Right ventricle myocardium inferior (tissue), 1 donor: ENCODE data around the gene TMTC2. TPM values are rescaled to one million over a fixed set of nuclear protein-coding genes. Genes with fewer than 3 reads are reported as not detected.

Experiments used
- ATAC-seq: fragments of 200-7000 bp; cut with Tn5 transposase; one replicate; pipeline ENCODE4 v1.9.1; 2020; ENCODE audit warnings: mild to moderate bottlenecking, moderate library complexity
- DNase-seq: peaks from one replicate; pipeline ENCODE4 v3.0.0; 2021; ENCODE audit errors: missing footprints
- intact Hi-C: fragments of 100-400 bp; cut with DNase I; formaldehyde crosslinking; loops from one replicate; pipeline ENCODE4 v1.11.0; 2022
- total RNA-seq: library from RNA; stranded (reverse); fragmentation: NEBNext Ultra II Directional; extraction: Animal tissue kit (Norgen Biotek cat#: 25700); gene quantifications from one replicate; pipeline ENCODE4 v1.2.1, GENCODE V29; 2021
- donor health status: DM: no; HTN: yes; CAD: no; lungs with severe emphysema.

Gene TMTC2
- total RNA-seq, 1 donor from 2014 or later = 4.4 TPM

- ATAC-seq = no peak
- DNase-seq = no peak
- intact Hi-C loops = no loop called here
Observed at GRCh38 chr12:82709794-82710355, 23.2 kb downstream of the TMTC2 start.

GRCh38 chr12:82710741-82711140, 24.0 kb downstream of the TMTC2 start:
- ATAC-seq = no peak
- no peak for DNase-seq
- intact Hi-C loops = no loop called here

GRCh38 chr12:82714427-82714826, 27.7 kb downstream of the TMTC2 start:
- no peak for ATAC-seq
- intact Hi-C loops = no loop called here
- DNase-seq = no peak

- DNase-seq = no peak
- ATAC-seq = no peak
- intact Hi-C loops = no loop called here
Observed at GRCh38 chr12:82721726-82722125, 35.0 kb downstream of the TMTC2 start.

- intact Hi-C loops = no loop called here
- DNase-seq (no peak), ATAC-seq (no peak)
Observed at GRCh38 chr12:82723093-82723492, 36.4 kb downstream of the TMTC2 start.

GRCh38 chr12:82723891-82724290, 37.2 kb downstream of the TMTC2 start:
- ATAC-seq (no peak), DNase-seq (no peak)
- intact Hi-C loops = no loop called here

GRCh38 chr12:82725741-82726140, 39.0 kb downstream of the TMTC2 start:
- DNase-seq (no peak), ATAC-seq (no peak)
- intact Hi-C loops = no loop called here

- intact Hi-C loops = no loop called here
- ATAC-seq (no peak), DNase-seq (no peak)
Observed at GRCh38 chr12:82727886-82728285, 41.2 kb downstream of the TMTC2 start.

- intact Hi-C loops = no loop called here
- ATAC-seq = no peak
- no peak for DNase-seq
Observed at GRCh38 chr12:82728710-82729109, 42.0 kb downstream of the TMTC2 start.

- intact Hi-C loops = no loop called here
- ATAC-seq (peak; percentile 60), DNase-seq (no peak)
Observed at GRCh38 chr12:82730953-82731459, 44.3 kb downstream of the TMTC2 start.

GRCh38 chr12:82740129-82741000, 53.7 kb downstream of the TMTC2 start:
- no peak for DNase-seq
- no peak for ATAC-seq
- intact Hi-C loops = no loop called here

GRCh38 chr12:82745063-82745674, 58.5 kb downstream of the TMTC2 start:
- intact Hi-C loops = no loop called here
- DNase-seq = no peak
- ATAC-seq = no peak

- intact Hi-C loops = no loop called here
Observed at GRCh38 chr12:82745807-82746206, 59.1 kb downstream of the TMTC2 start.

GRCh38 chr12:82746668-82747067, 60.0 kb downstream of the TMTC2 start:
- ATAC-seq (no peak), DNase-seq (no peak)
- intact Hi-C loops = no loop called here

More at GRCh38 chr12:82745807-82746206, 59.1 kb downstream of the TMTC2 start:
- DNase-seq (no peak), ATAC-seq (no peak)

GRCh38 chr12:82749015-82749414, 62.3 kb downstream of the TMTC2 start:
- intact Hi-C loops = no loop called here
- DNase-seq (no peak), ATAC-seq (no peak)

- DNase-seq (no peak), ATAC-seq (no peak)
- intact Hi-C loops = no loop called here
Observed at GRCh38 chr12:82754856-82755255, 68.2 kb downstream of the TMTC2 start.

GRCh38 chr12:82756303-82756702, 69.6 kb downstream of the TMTC2 start:
- intact Hi-C loops = no loop called here
- ATAC-seq (no peak), DNase-seq (no peak)

- intact Hi-C loops = no loop called here
- ATAC-seq (peak; percentile 54), DNase-seq (no peak)
Observed at GRCh38 chr12:82757059-82757458, 70.4 kb downstream of the TMTC2 start.

- no peak for ATAC-seq
- intact Hi-C loops = no loop called here
- DNase-seq = no peak
Observed at GRCh38 chr12:82757656-82758055, 71.0 kb downstream of the TMTC2 start.
